HG02884 (cell line): ENCODE data around the gene UBE4A.
"Not testable (repeated sequence)": the region's sequence is repeated elsewhere in the genome, so short reads cannot be mapped to it uniquely, and the experiment has no call there.

Source experiments
- ATAC-seq: cut with Tn5 transposase; IDR thresholded peaks from one replicate; pipeline ENCODE4 v1.9.1; 2021; ENCODE audit warnings: mild to moderate bottlenecking, moderate library complexity; ENCODE audit not compliant: unreplicated experiment

The UBE4A gene

GRCh38 chr11:118401151-118401879, 41.9 kb downstream of the UBE4A start, which contains the start of gene ATP5MG:
TSS of gene ATP5MG (plus strand) at chr11:118401606. CDS start at chr11:118401666, 60 bp downstream.
- no peak for ATAC-seq

GRCh38 chr11:118401880-118402590, 42.6 kb downstream of the UBE4A start:
- no peak for ATAC-seq

- not testable (repeated sequence) for ATAC-seq
Measured at GRCh38 chr11:118402594-118402993, 43.2 kb downstream of the UBE4A start.

DNA sequence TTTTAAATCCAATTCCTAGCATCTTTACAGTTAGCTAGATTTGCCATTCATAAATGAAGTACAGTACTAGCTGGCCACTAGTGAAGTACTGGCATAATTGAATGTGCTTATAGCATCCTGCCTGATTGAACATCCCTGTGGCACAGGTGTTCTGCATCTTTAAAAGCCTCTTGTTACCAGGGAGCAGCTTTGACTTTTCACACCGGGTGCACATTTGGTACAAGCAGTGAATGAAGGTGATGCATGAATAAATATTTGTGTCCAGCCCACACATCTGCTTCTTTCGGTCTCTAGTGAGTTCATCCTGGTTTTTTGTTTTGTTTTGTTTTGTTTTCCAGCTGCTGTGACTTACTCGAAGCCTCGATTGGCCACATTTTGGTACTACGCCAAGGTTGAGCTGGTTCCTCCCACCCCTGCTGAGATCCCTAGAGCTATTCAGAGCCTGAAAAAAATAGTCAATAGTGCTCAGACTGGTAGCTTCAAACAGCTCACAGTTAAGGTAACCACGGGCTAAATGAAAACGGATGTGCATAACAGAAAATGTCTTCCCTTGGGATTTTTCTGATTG, 47.3 kb downstream of the UBE4A start:
- ATAC-seq, result no peak

DNA sequence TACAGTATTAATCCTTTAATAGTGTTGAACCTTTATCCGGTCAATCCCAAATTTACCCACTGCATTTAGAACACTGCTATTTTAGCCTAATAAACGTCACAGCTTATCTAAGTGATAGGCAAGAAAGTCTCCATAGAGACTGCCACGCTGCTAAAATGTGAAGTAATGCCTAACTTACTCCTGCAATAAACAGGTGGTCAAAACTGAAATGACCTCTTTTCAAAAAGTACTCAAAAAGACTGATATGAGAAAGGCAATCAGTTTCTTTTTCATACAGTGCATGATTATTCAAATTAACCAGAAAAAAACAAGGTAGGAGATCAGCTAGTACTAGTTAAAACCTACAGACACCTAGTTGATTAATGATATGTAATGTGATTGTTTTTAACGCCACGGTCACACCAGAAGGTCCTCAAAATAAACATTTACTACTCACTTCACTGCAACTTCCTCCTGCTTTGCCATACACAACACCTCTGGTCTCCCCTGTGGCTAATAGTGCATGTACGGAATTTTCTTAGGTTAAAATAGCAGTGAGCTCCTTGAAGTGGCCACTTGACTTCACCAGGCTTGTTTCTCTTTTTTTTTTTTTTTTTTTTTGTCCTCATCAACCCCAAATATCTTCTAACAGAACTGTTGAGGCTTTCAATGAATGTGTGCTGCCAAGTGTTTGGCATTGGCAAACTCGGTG, 50.8 kb downstream of the UBE4A start:
- ATAC-seq, result no peak

- no peak for ATAC-seq
Measured at GRCh38 chr11:118411530-118411929, 52.1 kb downstream of the UBE4A start.

GRCh38 chr11:118412921-118413320, 53.5 kb downstream of the UBE4A start:
- ATAC-seq, result no peak

- no peak for ATAC-seq
Measured at GRCh38 chr11:118415062-118415738, 55.8 kb downstream of the UBE4A start.

- ATAC-seq, result no peak
Measured at GRCh38 chr11:118415739-118416068, 56.3 kb downstream of the UBE4A start.

- ATAC-seq, result not testable (repeated sequence)
Measured at GRCh38 chr11:118416900-118417299, 57.5 kb downstream of the UBE4A start.

DNA sequence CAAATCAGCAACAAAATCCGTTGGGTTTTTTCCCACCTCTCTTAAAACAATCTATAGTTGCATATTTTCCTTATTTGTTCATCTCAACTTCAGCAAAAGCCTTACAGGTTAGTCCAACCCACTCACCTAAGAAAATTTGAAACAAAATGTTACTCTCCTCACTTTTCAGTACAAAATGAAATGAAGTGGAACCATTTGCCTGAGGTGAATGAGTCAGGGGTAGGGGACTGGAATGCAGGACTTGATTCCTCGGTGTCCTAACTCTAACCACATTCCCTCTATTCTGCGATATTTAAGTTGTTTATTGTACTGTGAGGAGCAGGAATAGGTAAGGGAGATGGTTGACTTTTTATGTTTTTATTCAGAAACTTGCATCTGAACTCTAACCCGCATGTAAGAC, 58.4 kb downstream of the UBE4A start:
- ATAC-seq, result no peak

GRCh38 chr11:118418766-118419165, 59.4 kb downstream of the UBE4A start:
- ATAC-seq, result no peak

GRCh38 chr11:118427707-118428106, 68.3 kb downstream of the UBE4A start:
- no peak for ATAC-seq

GRCh38 chr11:118430956-118431355, 71.6 kb downstream of the UBE4A start:
- no peak for ATAC-seq

GRCh38 chr11:118434123-118434552, 74.7 kb downstream of the UBE4A start:
- ATAC-seq, result no peak

DNA sequence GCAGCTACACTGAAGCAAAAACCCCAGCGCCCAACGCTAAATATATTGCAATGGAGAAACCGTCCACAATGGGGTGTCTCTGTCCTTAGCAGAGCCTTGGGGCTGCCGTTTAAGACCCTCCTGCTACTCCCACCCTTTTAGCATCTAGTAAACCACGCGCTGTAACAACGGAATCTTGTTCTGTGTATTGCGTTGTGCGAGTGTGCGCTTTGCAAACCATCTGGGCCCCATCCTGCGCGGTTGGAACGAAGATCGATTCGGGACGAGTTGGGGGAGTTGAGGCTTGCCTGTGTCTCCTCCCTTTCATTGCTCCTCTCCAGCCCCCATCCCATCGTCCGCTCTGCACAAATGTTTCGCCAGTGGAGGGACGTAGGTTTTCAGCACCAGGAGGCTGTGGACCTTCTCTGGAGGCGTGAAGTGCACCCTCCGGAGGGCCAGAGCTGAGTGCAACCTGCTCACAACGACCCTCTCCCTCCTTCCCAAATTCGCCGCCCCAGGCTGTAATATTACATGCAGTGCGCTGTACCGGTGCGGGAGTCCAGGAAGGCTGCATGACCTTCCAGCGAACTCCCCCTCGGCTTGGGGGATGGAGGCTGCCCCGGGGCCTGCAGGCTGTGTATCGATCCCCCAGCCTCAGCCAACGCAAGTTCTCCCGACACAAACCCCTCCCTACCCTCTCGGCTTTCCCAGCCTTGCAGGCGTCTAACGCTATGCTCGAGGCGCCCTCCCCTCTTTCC, 75.3 kb downstream of the UBE4A start:
- no peak for ATAC-seq

- peak; percentile 24 for ATAC-seq
Measured at GRCh38 chr11:118435290-118435892, 76.0 kb downstream of the UBE4A start.

GRCh38 chr11:118435893-118436624, 76.7 kb downstream of the UBE4A start, which contains the start of gene KMT2A:
TSS of gene KMT2A (plus strand) at chr11:118436492. CDS start at chr11:118436513, 21 bp downstream.
- ATAC-seq, result peak; percentile 45

- ATAC-seq, result peak; percentile 4
Measured at GRCh38 chr11:118436639-118437207, 77.3 kb downstream of the UBE4A start.
